NCI-H748 (cell line): ENCODE data around the gene NEGR1.
A peak's percentile ranks its signal among the peaks of the same experiment; 100 is the strongest.

Experiments
- DNase-seq: peaks from one replicate; lab custom pipeline; 2025; ENCODE audit not compliant: unreplicated experiment; lab: John Stamatoyannopoulos, UW

The NEGR1 gene

GRCh38 chr1:71869326-71869725, 413.0 kb downstream of the NEGR1 start:
- no peak for DNase-seq

GRCh38 chr1:71862756-71863155, 419.6 kb downstream of the NEGR1 start:
- no peak for DNase-seq

GRCh38 chr1:71861022-71861421, 421.3 kb downstream of the NEGR1 start:
- no peak for DNase-seq

- no peak for DNase-seq
Observed at GRCh38 chr1:71859806-71860205, 422.5 kb downstream of the NEGR1 start.

- no peak for DNase-seq
Observed at GRCh38 chr1:71857862-71858261, 424.5 kb downstream of the NEGR1 start.

GRCh38 chr1:71853360-71853759, 429.0 kb downstream of the NEGR1 start:
- no peak for DNase-seq

- no peak for DNase-seq
Observed at GRCh38 chr1:71850936-71851335, 431.4 kb downstream of the NEGR1 start.

- no peak for DNase-seq
Observed at GRCh38 chr1:71850515-71850914, 431.8 kb downstream of the NEGR1 start.

- DNase-seq = peak; percentile 25
Observed at GRCh38 chr1:71843012-71843411, 439.3 kb downstream of the NEGR1 start.

GRCh38 chr1:71839876-71840275, 442.5 kb downstream of the NEGR1 start:
- DNase-seq = no peak

GRCh38 chr1:71836904-71837303, 445.4 kb downstream of the NEGR1 start:
- DNase-seq = no peak

GRCh38 chr1:71835442-71835813, 446.9 kb downstream of the NEGR1 start:
- no peak for DNase-seq

- peak; percentile 65 for DNase-seq
Observed at GRCh38 chr1:71834601-71835441, 447.5 kb downstream of the NEGR1 start.

GRCh38 chr1:71831646-71832045, 450.7 kb downstream of the NEGR1 start:
- no peak for DNase-seq

GRCh38 chr1:71829346-71829745, 453.0 kb downstream of the NEGR1 start:
- DNase-seq = no peak

GRCh38 chr1:71828431-71829012, 453.8 kb downstream of the NEGR1 start:
- peak; percentile 41 for DNase-seq

GRCh38 chr1:71823708-71824305, 458.5 kb downstream of the NEGR1 start:
- no peak for DNase-seq

GRCh38 chr1:71817028-71817427, 465.3 kb downstream of the NEGR1 start:
- DNase-seq = no peak

- DNase-seq = peak; percentile 92
Observed at GRCh38 chr1:71809085-71809484, 473.3 kb downstream of the NEGR1 start.

GRCh38 chr1:71804140-71804539, 478.2 kb downstream of the NEGR1 start:
- peak; percentile 10 for DNase-seq

GRCh38 chr1:71796006-71796405, 486.3 kb downstream of the NEGR1 start:
- DNase-seq = peak; percentile 93

- no peak for DNase-seq
Observed at GRCh38 chr1:71792264-71792663, 490.1 kb downstream of the NEGR1 start.
